Activated CD8-positive, alpha-beta T cell treated with anti-CD3 and anti-CD28 coated beads for 36 hours (primary cell): ENCODE measurements around the gene IL4I1. TPM values are rescaled to one million over a fixed set of nuclear protein-coding genes. Genes with fewer than 3 reads are reported as not detected.

Source experiments
- ATAC-seq: fragments of 200-7000 bp; cut with Tn5 transposase; one replicate; pipeline ENCODE4 v1.10.0; 2021; ENCODE audit warnings: mild to moderate bottlenecking, moderate library complexity
- CTCF ChIA-PET: fragments of 350-600 bp; sonication (Branson Sonifier 250); formaldehyde crosslinking; loops from one replicate; lab custom pipeline; 2021; ENCODE audit warnings: antibody characterized with exemption; lab: Charles Lee
- POLR2A ChIA-PET: fragments of 350-600 bp; sonication (Branson Sonifier 250); formaldehyde crosslinking; loops from one replicate; lab custom pipeline; 2021; ENCODE audit warnings: antibody characterized with exemption; lab: Charles Lee
- DNase-seq: peaks from one replicate; pipeline ENCODE4 v3.0.0-alpha.2; 2020
- H3K27ac Mint-ChIP-seq: one replicate; pipeline ENCODE4 v1.8.0; 2021; ENCODE audit warnings: mild to moderate bottlenecking, mixed read lengths
- H3K27me3 Mint-ChIP-seq: one replicate; pipeline ENCODE4 v1.8.0; 2021; ENCODE audit warnings: mixed read lengths
- H3K36me3 Mint-ChIP-seq: one replicate; pipeline ENCODE4 v1.8.0; 2021; ENCODE audit warnings: low read depth, mixed read lengths
- H3K4me1 Mint-ChIP-seq: one replicate; pipeline ENCODE4 v1.8.0; 2021; ENCODE audit warnings: low read depth, mixed read lengths
- H3K4me3 Mint-ChIP-seq: one replicate; pipeline ENCODE4 v1.8.0; 2021; ENCODE audit warnings: mild to moderate bottlenecking, moderate library complexity, mixed read lengths
- H3K9me3 Mint-ChIP-seq: one replicate; pipeline ENCODE4 v1.8.0; 2021; ENCODE audit warnings: mixed read lengths
- intact Hi-C: fragments of 100-400 bp; cut with micrococcal nuclease; formaldehyde crosslinking; loops from one replicate; pipeline ENCODE4 v1.10.0; 2022
- total RNA-seq, 2 experiments: library from RNA; stranded (reverse); gene quantifications; one replicate each; pipeline ENCODE4 v1.2.3, GENCODE V29; 2021
- TF ChIP-seq, protein P1 (sequence below): fragments of 200-600 bp; IDR thresholded peaks from one replicate; pipeline ENCODE4 v1.8.0; 2022; ENCODE audit warnings: antibody characterized with exemption, mild to moderate bottlenecking

IL4I1 gene
- total RNA-seq, 2 experiments from 2014 or later = 16.1 to 16.2 TPM

DNA sequence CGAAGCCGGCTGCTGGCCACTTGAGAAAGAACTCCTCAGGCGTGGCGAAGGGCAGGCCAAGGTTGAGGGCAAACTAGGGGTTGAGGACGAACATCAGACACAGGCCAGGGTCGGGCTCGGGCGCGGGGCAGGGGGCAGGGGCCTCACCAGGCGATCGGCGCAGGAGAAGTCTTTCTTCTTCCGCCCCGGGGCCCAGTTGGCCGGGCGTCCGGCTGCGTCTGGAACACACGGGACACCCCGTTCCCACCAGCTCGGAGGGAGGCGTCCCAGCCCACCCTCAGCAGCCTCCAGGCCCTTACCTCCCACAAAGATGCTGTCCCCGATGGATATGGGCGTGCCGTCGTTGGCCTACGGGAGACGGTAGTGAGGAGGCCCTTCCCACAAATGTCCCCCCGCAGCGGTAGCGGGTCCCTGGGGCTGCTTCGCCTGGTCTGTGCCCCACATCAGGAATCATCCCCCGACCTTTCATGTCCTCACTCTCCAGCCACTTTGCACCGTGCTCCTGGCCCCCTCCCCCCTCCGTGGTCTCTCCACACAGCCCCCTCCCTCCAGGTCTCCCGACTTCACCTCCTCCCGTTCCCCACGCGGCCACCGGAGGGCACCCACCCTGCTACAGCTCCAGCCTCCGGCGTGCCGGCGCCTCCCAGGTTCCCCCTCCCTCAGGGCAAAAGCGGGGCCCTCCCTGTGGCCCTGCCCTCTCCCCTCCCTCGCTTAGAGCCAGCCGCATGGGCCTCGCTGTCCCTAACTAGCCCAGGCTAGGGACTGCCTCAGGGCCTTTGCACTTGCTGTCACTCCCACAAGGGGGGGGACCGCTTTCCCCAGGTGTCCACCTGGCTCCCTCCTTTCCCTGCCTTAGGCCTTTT, 34.1 kb downstream of the IL4I1 start:
- Mint-ChIP-seq H3K27ac (no peak overlapping the region), H3K9me3 (no peaks in the 10 kb centered on the region), H3K4me3 (no peak overlapping the region), H3K4me1 (peaks cover 25% of the 10 kb centered on the region), H3K36me3 (peaks cover 35% of the 10 kb centered on the region), H3K27me3 (no peaks in the 10 kb centered on the region)
- DNase-seq (no peak), ATAC-seq (no peak)
- ChIA-PET CTCF (interaction anchor here (0.6 kb wide), 1 partner anchor 122 kb away, joined by 3 read pairs; no protein-coding TSS in a partner anchor), POLR2A (interaction anchor here (5.9 kb wide), 1 partner anchor 9 kb away, joined by 64 read pairs; the partner anchor contains the start of gene PTOV1)
- intact Hi-C loops = no loop called here
- TF ChIP-seq, protein P1, sequence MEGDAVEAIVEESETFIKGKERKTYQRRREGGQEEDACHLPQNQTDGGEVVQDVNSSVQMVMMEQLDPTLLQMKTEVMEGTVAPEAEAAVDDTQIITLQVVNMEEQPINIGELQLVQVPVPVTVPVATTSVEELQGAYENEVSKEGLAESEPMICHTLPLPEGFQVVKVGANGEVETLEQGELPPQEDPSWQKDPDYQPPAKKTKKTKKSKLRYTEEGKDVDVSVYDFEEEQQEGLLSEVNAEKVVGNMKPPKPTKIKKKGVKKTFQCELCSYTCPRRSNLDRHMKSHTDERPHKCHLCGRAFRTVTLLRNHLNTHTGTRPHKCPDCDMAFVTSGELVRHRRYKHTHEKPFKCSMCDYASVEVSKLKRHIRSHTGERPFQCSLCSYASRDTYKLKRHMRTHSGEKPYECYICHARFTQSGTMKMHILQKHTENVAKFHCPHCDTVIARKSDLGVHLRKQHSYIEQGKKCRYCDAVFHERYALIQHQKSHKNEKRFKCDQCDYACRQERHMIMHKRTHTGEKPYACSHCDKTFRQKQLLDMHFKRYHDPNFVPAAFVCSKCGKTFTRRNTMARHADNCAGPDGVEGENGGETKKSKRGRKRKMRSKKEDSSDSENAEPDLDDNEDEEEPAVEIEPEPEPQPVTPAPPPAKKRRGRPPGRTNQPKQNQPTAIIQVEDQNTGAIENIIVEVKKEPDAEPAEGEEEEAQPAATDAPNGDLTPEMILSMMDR = no peak

DNA sequence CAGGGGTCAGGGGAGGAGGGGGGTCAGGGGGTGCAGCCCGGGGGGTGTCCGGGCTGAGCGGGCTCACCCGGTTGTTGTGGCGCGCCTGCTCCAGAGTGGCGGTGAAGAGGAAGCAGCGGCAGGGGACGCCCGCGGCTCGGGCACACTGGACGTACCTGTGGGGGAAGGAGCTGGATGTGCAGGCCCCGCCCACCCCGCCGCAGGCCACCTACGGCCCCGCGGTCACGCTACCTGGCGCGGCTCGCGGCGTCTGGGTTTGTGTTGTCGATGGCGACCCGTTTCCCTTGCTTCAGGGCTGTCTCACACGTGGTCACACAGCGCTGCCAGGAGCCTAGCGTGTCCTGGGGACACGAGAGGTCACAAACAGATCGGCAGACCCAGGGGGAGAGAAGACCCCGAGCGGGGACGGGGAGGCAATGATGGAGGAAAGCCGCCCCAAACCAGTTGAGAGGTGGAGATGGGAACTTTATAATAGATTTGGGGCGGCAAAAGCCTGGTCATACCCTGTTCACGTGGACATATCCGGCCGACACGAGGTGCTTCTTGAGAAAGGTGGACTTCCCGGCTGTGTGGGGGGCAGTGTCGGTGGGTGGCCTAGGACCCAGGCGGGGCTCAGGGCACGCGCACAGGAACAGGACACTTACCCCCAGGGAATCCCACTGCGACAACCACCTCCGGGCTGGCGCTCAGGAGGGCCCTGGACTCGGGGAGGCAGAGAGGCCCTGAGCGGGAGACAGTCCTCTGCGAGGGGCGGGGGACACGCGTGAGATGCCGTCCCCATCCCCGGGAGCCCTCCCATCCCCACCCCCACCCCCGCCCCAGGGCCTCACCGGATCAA, 34.9 kb downstream of the IL4I1 start:
- Mint-ChIP-seq H3K27ac (no peak overlapping the region), H3K36me3 (peaks cover 34% of the 10 kb centered on the region), H3K4me3 (no peak overlapping the region), H3K4me1 (peaks cover 22% of the 10 kb centered on the region), H3K27me3 (no peaks in the 10 kb centered on the region), H3K9me3 (no peaks in the 10 kb centered on the region)
- ATAC-seq (no peak), DNase-seq (no peak)
- ChIA-PET CTCF (no interaction called here), POLR2A (interaction anchor here (1.8 kb wide), 1 partner anchor 10 kb away, joined by 7 read pairs; no protein-coding TSS in a partner anchor)
- intact Hi-C loops = no loop called here
- TF ChIP-seq, protein P1 = no peak

DNA sequence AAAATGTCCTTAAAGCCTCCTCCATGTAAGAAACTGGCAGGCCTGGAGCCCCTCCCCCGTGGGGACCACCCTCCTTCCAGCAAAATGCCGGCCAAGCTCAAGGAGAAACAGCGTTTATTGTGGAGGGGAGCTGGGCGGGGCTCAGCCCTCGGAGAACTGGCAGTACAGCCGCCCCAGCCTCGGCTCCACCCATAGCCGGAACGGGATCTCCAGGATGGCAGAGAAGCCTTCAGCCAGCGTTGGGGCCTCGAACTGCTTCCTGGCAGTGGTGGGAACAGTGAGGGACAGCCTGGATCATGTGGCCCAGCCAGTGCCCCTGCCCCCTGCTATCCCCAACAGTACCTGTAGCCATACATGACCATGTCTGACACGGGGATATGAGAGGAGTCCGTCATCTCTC, 35.6 kb downstream of the IL4I1 start:
- H3K36me3 Mint-ChIP-seq = peaks cover 29% of the 10 kb centered on the region
- peaks cover 16% of the 10 kb centered on the region for H3K4me1 Mint-ChIP-seq
- intact Hi-C loops = no loop called here
- H3K9me3 Mint-ChIP-seq = no peaks in the 10 kb centered on the region
- ChIA-PET POLR2A (interaction anchor here (1.8 kb wide), 1 partner anchor 9 kb away, joined by 7 read pairs; no protein-coding TSS in a partner anchor), CTCF (no interaction called here)
- TF ChIP-seq, protein P1 = no peak
- ATAC-seq (no peak), DNase-seq (no peak)
- no peaks in the 10 kb centered on the region for H3K27me3 Mint-ChIP-seq
- no peak overlapping the region for H3K27ac Mint-ChIP-seq
- H3K4me3 Mint-ChIP-seq = no peak overlapping the region

DNA sequence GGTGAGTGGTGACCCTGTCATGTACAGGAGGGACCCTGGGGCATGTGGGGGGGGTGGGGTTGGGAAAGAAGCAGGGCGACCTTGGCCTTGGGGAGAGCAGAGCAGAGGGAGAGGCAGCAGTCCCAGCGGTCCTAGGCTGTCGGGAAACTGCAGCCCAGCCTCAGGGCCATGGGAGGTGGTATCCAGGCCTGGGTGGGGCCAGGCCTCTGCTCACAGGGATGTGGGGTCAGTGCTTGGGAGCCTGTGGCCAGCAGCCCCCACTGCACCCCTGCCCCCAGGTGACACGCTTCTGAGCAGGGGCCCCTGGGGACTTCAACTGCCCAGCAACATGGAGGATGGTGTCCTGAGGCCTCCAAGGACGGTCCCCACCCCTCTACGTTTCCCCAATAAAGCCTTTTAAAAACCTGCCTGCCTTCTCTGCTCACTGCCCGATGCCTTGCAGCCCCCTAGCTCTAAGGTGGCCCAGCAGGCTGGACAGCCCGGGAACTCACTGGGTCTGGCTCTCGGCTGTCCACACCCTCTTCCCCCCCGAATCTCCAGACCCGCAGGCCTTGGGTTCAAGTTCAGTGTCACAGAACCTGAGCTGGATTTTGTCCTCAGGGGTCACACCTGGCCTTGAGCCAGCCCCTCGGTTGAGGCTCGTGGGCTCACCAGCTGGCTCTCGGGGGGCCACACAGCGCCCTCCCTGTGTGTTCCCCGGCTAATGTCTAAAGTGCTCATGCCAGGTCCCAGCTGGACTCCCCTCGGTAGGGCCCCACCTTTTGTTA, 36.2 kb downstream of the IL4I1 start:
- no peak overlapping the region for H3K4me3 Mint-ChIP-seq
- H3K36me3 Mint-ChIP-seq = peaks cover 25% of the 10 kb centered on the region
- TF ChIP-seq, protein P1 = no peak
- peaks cover 13% of the 10 kb centered on the region for H3K4me1 Mint-ChIP-seq
- ATAC-seq = no peak
- H3K27ac Mint-ChIP-seq = no peak overlapping the region
- H3K27me3 Mint-ChIP-seq = no peaks in the 10 kb centered on the region
- intact Hi-C loops = no loop called here
- ChIA-PET POLR2A (interaction anchor here (1.8 kb wide), 1 partner anchor 9 kb away, joined by 7 read pairs; no protein-coding TSS in a partner anchor), CTCF (no interaction called here)
- no peak for DNase-seq
- no peaks in the 10 kb centered on the region for H3K9me3 Mint-ChIP-seq
